Glutamatergic neuron (in vitro differentiated cells): ENCODE measurements around the gene DOCK1. TPM values are rescaled to one million over a fixed set of nuclear protein-coding genes. Genes with fewer than 3 reads are reported as not detected.

Source experiments
- DNase-seq: peaks from one replicate; pipeline ENCODE4 v3.0.0; 2022
- H3K27ac Mint-ChIP-seq: one replicate; pipeline ENCODE4 v1.8.0; 2020; ENCODE audit warnings: mild to moderate bottlenecking, mixed read lengths, inconsistent platforms; ENCODE audit not compliant: unreplicated experiment
- H3K27me3 Mint-ChIP-seq: one replicate; pipeline ENCODE4 v1.8.0; 2020; ENCODE audit warnings: mild to moderate bottlenecking, moderate library complexity, mixed read lengths, inconsistent platforms; ENCODE audit not compliant: unreplicated experiment
- H3K36me3 Mint-ChIP-seq: one replicate; pipeline ENCODE4 v1.8.0; 2020; ENCODE audit warnings: mild to moderate bottlenecking, mixed read lengths, inconsistent platforms; ENCODE audit not compliant: unreplicated experiment
- H3K4me1 Mint-ChIP-seq: one replicate; pipeline ENCODE4 v1.8.0; 2020; ENCODE audit warnings: mild to moderate bottlenecking, low read depth, mixed read lengths, inconsistent platforms; ENCODE audit not compliant: unreplicated experiment
- H3K4me3 Mint-ChIP-seq: one replicate; pipeline ENCODE4 v1.8.0; 2020; ENCODE audit warnings: mild to moderate bottlenecking, mixed read lengths, inconsistent platforms; ENCODE audit not compliant: unreplicated experiment
- H3K9me3 Mint-ChIP-seq: one replicate; pipeline ENCODE4 v1.8.0; 2020; ENCODE audit warnings: mild to moderate bottlenecking, moderate library complexity, mixed read lengths, inconsistent platforms; ENCODE audit not compliant: unreplicated experiment
- total RNA-seq: library from RNA; stranded (reverse); fragmentation: NEBNext Ultra II Directional; extraction: Animal tissue kit (Norgen Biotek cat#: 25700); gene quantifications from one replicate; pipeline ENCODE4 v1.2.1, GENCODE V29; 2021; ENCODE audit not compliant: unreplicated experiment
- TF ChIP-seq, protein P1 (sequence below): fragments of 200-600 bp; sonication (generic); IDR thresholded peaks from one replicate; pipeline ENCODE4 v1.5.0; 2021; ENCODE audit not compliant: partially characterized antibody, unreplicated experiment

The DOCK1 gene
- total RNA-seq, 1 donor from 2014 or later: 19.7 TPM

DNA sequence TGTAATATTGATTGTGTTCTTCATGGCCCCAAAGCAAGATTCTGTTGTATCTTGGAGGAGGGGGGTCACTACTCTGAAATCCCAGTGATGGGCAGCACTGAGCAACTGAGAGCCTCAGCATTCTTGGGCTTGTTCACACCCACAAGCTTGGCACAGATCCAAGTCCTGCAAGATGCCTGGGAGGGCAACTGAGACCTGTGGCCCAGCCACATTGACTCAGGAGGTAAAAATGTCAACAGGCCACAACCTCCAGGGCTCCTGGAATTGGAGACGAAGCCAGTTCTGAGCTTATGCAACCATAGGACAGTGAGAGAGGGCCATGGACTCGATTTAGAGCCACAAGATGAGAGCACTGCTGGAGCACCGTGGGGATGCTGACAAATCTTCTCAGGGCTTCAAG is 3.1 kb upstream of the DOCK1 start:
- TF ChIP-seq, protein P1, sequence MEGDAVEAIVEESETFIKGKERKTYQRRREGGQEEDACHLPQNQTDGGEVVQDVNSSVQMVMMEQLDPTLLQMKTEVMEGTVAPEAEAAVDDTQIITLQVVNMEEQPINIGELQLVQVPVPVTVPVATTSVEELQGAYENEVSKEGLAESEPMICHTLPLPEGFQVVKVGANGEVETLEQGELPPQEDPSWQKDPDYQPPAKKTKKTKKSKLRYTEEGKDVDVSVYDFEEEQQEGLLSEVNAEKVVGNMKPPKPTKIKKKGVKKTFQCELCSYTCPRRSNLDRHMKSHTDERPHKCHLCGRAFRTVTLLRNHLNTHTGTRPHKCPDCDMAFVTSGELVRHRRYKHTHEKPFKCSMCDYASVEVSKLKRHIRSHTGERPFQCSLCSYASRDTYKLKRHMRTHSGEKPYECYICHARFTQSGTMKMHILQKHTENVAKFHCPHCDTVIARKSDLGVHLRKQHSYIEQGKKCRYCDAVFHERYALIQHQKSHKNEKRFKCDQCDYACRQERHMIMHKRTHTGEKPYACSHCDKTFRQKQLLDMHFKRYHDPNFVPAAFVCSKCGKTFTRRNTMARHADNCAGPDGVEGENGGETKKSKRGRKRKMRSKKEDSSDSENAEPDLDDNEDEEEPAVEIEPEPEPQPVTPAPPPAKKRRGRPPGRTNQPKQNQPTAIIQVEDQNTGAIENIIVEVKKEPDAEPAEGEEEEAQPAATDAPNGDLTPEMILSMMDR: no peak
- no peak for DNase-seq
- no peak overlapping the region for H3K4me3 Mint-ChIP-seq
- no peak overlapping the region for H3K27ac Mint-ChIP-seq
- H3K9me3 Mint-ChIP-seq: peaks cover 1% of the 10 kb centered on the region
- H3K27me3 Mint-ChIP-seq: peaks cover 12% of the 10 kb centered on the region
- no peaks in the 10 kb centered on the region for H3K4me1 Mint-ChIP-seq
- peaks cover 5% of the 10 kb centered on the region for H3K36me3 Mint-ChIP-seq

DNA sequence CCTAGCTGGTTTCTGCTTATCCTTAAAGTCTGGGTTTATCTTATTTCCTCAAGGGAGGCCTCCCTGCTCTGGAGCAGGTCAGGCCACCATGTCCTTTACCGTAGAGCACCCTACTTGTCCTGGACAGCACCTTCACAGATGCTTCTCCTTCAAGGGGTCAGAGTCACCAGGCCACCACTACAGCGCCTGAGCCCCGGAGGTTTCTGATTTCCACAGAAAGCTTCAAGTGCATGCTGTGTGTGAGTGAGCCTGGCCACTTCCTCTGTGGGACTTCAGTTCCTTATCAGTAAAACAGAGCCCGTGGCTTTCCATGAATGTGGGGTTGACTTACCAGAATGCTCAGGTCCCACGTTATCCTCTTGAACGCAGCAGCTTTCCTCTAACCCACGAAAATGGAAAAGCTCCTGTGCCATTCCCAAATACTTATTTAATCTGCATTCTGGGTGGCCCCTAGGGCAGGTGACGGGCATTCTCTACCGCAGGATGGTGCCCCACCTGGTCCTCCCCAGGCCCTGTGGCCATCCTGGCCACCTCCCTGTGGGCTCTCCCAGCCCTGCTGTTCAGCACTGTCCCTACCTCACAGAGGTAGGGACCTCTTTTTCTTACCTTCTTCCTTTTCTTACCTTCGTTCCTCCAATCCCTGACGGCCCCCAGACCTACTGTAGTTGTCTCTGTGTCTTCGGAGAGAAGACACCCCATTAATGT is 1.4 kb upstream of the DOCK1 start:
- peaks cover 5% of the 10 kb centered on the region for H3K36me3 Mint-ChIP-seq
- no peak overlapping the region for H3K27ac Mint-ChIP-seq
- TF ChIP-seq, protein P1: no peak
- H3K27me3 Mint-ChIP-seq: peaks cover 12% of the 10 kb centered on the region
- H3K4me1 Mint-ChIP-seq: peaks cover 4% of the 10 kb centered on the region
- no peak overlapping the region for H3K4me3 Mint-ChIP-seq
- DNase-seq: no peak
- H3K9me3 Mint-ChIP-seq: no peaks in the 10 kb centered on the region

DNA sequence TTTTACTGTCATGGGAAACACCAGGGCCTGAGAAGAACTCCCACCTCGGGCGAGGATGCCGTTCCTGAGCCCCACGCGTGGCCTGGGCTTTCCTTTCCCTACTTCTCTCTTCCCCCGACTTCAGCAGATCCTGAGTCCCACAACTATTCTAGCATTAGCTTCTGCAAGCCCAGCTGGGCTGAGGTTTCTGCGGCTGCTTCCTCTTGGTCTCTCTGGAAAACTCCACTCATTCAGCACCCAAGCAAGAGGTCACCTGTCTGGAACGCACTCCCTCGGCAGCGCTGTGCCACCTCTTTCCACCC is 761 bp upstream of the DOCK1 start:
- Mint-ChIP-seq H3K9me3 (no peaks in the 10 kb centered on the region), H3K4me3 (peak overlapping the region; percentile 57), H3K27me3 (peaks cover 12% of the 10 kb centered on the region), H3K36me3 (peaks cover 3% of the 10 kb centered on the region), H3K4me1 (peaks cover 6% of the 10 kb centered on the region), H3K27ac (no peak overlapping the region)
- DNase-seq: no peak
- TF ChIP-seq, protein P1: no peak

DNA sequence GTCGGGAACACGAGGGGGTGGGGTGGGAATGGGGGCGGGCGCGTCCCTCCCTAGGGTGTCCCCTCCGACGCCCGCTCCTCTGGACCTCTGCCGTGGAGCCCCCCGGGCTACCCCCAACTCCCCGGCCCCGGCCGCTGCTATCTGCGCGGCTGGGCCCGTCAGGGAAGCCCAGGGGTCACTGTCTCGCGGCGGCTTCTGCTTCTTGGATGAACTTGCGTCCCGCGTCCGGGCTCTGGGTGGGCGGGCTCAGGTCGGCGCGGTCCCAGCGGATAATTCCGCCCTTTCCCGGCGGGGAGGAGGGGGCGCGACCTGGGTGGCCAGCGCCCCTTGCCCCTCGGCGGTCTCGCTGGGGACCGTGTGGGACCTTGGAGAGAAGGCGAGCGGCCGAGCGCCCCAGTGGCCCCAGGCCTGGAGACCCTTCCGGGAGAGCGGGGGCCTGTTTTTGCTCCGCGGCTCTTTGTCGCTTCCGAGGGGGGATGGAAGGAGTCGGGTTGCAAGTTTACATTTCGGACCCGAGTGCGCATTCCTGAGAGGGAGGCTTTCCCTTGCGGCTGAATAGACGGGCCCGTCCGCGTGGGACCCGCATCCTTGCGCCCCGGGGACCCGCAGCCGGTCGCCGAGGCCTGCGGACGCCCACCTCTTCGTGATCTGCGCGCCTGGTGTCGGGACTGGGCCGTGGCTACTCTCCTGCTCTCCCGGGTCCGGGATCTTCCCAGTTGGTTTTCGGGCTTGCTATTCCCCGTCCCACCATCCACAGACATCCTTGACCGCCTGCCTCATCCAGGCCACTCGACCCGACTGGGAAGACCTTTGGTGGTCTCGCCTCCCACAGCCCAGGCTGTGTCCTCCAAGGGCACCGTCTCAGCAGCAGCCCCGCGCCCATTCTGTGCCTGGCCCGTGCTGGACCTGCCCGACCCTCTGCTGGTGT is 812 bp downstream of the DOCK1 start:
- Mint-ChIP-seq H3K27me3 (peaks cover 13% of the 10 kb centered on the region), H3K36me3 (no peaks in the 10 kb centered on the region), H3K9me3 (no peaks in the 10 kb centered on the region), H3K4me1 (peaks cover 6% of the 10 kb centered on the region), H3K27ac (peak overlapping the region; percentile 33), H3K4me3 (peak overlapping the region; percentile 93)
- TF ChIP-seq, protein P1: no peak
- DNase-seq: peak; percentile 55
